ENCODE measurements around the gene TRAPPC2. TPM values are rescaled to one million over a fixed set of nuclear protein-coding genes. Genes with fewer than 3 reads are reported as not detected.

Gene TRAPPC2
- total RNA-seq (ENCODE audit: unreplicated experiment) = 25.8 TPM
- long read RNA-seq, transcript TRAPPC2-201 (5 exons, 2,716 nt) = major isoform, 12 of 19 reads
- long read RNA-seq, partial matches to known transcripts = 1 of 19 reads
- long read RNA-seq, other reads (novel, unspliced or antisense) = 4 of 19 reads

DNA sequence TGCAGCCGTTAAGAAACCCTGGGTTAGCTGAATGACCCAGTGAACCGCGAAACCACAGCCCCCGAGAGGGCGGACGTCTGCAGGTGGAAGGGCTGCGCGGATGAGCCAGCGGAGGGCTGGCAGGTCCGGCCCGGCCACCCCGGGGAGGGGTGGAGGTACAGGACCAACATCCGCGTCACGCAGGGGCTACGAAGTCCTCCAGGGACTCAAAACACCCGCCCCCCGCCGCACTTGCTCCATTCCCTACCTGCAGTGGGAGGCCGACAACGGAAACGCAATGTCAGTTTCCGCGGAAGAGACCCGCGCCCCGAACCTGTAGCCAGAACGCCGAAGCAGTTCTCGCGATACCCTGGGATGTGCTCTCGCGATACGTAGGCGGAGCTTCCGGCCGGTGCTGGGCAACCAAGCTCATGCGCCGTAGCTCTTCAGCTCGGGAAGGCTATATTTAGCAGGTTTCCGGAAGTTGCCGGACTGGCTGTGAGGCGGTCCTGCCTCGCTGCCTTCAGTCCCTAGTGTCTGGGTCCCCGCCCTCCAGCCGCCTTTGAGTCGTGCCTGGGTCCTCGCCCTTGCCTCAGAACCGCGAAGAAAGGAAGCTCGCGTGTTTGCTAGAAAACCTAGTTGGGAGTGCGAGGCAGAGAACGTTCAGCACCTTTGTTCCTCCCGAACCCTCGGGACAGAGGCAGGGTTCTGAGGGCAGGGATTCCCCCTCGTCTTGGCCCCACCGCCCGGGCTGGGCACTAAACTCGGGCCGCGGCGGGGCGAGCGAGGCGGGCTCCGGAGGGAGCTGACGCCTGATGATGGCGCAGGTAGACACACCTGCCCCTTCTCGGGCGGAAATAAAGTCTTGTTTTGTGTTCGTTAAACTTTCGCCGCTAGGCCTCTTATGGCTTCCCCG lies at the start of gene TRAPPC2, which contains the start of gene OFD1:
TSS of gene TRAPPC2 (minus strand) at position 343 of the 895 bp plus-strand sequence. CDS start 14,657 bp downstream, outside the sequence.
TSS of gene OFD1 (plus strand) at position 471 of the 895 bp plus-strand sequence. CDS start at position 795, 324 bp downstream.
- peaks cover 12% of the 10 kb centered on the region for H3K4me1 Mint-ChIP-seq (ENCODE audit: low read depth, unreplicated experiment)
- no peaks in the 10 kb centered on the region for H3K36me3 Mint-ChIP-seq (ENCODE audit: unreplicated experiment)

DNA sequence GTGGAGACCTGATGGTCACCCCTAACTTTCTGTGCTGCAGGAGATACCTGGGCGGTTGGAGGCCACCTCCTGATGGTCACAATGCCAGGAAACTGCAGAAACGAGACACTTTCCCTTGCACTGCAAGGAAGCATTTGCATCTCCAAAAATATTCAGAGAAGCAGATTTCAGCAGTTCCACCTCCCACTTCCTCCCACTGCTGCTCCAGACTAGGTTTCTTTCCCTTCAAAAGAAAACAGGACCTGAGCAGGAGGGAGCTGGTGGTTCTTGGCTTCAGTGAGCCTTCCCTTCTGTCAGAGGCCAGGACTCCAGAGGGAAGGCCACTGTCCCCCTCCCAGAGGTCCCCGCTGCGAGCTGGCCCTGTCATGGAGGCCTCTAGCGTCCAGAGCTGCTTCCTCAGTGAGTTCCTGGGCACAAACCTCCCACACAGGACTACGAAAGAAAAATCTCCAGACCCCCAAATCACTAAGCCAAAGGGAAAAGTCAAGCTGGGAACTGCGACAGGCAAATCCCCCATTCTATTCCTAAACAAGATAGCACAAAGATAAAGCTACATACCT lies 46.5 kb upstream of the TRAPPC2 start:
- TF ChIP-seq, protein P1, sequence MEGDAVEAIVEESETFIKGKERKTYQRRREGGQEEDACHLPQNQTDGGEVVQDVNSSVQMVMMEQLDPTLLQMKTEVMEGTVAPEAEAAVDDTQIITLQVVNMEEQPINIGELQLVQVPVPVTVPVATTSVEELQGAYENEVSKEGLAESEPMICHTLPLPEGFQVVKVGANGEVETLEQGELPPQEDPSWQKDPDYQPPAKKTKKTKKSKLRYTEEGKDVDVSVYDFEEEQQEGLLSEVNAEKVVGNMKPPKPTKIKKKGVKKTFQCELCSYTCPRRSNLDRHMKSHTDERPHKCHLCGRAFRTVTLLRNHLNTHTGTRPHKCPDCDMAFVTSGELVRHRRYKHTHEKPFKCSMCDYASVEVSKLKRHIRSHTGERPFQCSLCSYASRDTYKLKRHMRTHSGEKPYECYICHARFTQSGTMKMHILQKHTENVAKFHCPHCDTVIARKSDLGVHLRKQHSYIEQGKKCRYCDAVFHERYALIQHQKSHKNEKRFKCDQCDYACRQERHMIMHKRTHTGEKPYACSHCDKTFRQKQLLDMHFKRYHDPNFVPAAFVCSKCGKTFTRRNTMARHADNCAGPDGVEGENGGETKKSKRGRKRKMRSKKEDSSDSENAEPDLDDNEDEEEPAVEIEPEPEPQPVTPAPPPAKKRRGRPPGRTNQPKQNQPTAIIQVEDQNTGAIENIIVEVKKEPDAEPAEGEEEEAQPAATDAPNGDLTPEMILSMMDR (IDR thresholded peaks at IDR 0.05; ENCODE audit: partially characterized antibody, unreplicated experiment) = no peak
- Mint-ChIP-seq H3K4me1 (ENCODE audit: low read depth, unreplicated experiment) (peaks cover 9% of the 10 kb centered on the region), H3K27ac (ENCODE audit: unreplicated experiment) (no peak overlapping the region)

More for the DNA sequence above, at the start of gene TRAPPC2, which contains the start of gene OFD1:
- DNase-seq = peak; percentile 88
- H3K4me3 Mint-ChIP-seq (ENCODE audit: unreplicated experiment) = peak within 1 kb of the TSS; percentile 97
- peak within 1 kb of the TSS; percentile 94 for H3K27ac Mint-ChIP-seq (ENCODE audit: unreplicated experiment)
- peaks cover 5% of the 10 kb centered on the region for H3K9me3 Mint-ChIP-seq (ENCODE audit: unreplicated experiment)
- peaks cover 7% of the 10 kb centered on the region for H3K27me3 Mint-ChIP-seq (ENCODE audit: unreplicated experiment)
- TF ChIP-seq, protein P1 (IDR thresholded peaks at IDR 0.05; ENCODE audit: partially characterized antibody, unreplicated experiment) = no peak

DNA sequence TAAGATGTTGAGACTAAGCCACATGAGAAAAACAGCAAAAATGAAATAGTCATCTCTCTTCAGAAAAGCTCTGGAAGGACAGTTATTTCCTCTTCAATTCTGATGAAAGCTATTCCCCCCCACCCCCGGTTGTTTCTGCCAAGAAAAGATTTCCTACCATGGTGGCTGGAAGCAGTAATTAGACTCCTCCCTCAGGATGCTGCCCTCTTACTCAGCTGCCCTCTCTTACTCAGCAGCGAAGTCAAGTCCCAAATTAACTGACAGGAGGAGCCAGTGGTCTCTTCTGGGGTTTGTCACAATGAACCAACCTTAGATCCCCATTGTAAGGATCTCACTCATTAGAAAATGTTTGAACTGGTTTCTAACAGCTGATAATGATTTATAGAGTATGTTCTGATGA lies 44.5 kb upstream of the TRAPPC2 start:
- DNase-seq = no peak
- H3K9me3 Mint-ChIP-seq (ENCODE audit: unreplicated experiment) = no peaks in the 10 kb centered on the region
- H3K4me3 Mint-ChIP-seq (ENCODE audit: unreplicated experiment) = peak overlapping the region; percentile 55
- TF ChIP-seq, protein P1 (IDR thresholded peaks at IDR 0.05; ENCODE audit: partially characterized antibody, unreplicated experiment) = no peak
- peaks cover 9% of the 10 kb centered on the region for H3K4me1 Mint-ChIP-seq (ENCODE audit: low read depth, unreplicated experiment)
- no peaks in the 10 kb centered on the region for H3K36me3 Mint-ChIP-seq (ENCODE audit: unreplicated experiment)
- H3K27me3 Mint-ChIP-seq (ENCODE audit: unreplicated experiment) = no peaks in the 10 kb centered on the region
- peak overlapping the region; percentile 48 for H3K27ac Mint-ChIP-seq (ENCODE audit: unreplicated experiment)

More for the DNA sequence above, 46.5 kb upstream of the TRAPPC2 start:
- Mint-ChIP-seq H3K9me3 (ENCODE audit: unreplicated experiment) (peaks cover 2% of the 10 kb centered on the region), H3K36me3 (ENCODE audit: unreplicated experiment) (no peaks in the 10 kb centered on the region), H3K27me3 (ENCODE audit: unreplicated experiment) (no peaks in the 10 kb centered on the region), H3K4me3 (ENCODE audit: unreplicated experiment) (no peak overlapping the region)
- no peak for DNase-seq

DNA sequence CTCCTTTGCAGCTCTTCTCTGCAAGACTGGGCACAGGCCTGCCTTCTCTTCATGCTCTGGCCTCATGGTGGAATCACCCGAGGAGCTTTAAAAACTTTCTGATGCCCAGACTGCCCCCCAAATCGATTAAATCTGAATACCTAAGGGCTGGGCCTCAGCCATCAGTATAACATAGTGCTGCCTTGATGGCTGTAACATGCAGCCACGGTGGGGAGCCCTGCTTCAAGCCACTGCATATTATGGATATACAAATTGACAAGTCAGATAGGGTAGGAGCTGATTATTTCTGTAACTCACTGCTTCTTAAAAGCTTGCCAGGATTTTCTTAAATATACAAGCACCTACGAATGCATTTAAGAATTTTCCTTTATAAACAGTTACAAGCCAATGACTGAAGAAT lies 42.0 kb upstream of the TRAPPC2 start:
- Mint-ChIP-seq H3K4me1 (ENCODE audit: low read depth, unreplicated experiment) (peaks cover 4% of the 10 kb centered on the region), H3K9me3 (ENCODE audit: unreplicated experiment) (no peaks in the 10 kb centered on the region)

More for the DNA sequence above, 42.0 kb upstream of the TRAPPC2 start:
- TF ChIP-seq, protein P1 (IDR thresholded peaks at IDR 0.05; ENCODE audit: partially characterized antibody, unreplicated experiment) = no peak
- no peak for DNase-seq
- Mint-ChIP-seq H3K27me3 (ENCODE audit: unreplicated experiment) (no peaks in the 10 kb centered on the region), H3K4me3 (ENCODE audit: unreplicated experiment) (no peak overlapping the region), H3K27ac (ENCODE audit: unreplicated experiment) (no peak overlapping the region), H3K36me3 (ENCODE audit: unreplicated experiment) (no peaks in the 10 kb centered on the region)

All from glutamatergic neuron (in vitro differentiated cells).